ENCODE measurements around the gene BRD3. TPM values are rescaled to one million over a fixed set of nuclear protein-coding genes. Genes with fewer than 3 reads are reported as not detected.
"Not testable (repeated sequence)": the region's sequence is repeated elsewhere in the genome, so short reads cannot be mapped to it uniquely, and the experiment has no call there.

The BRD3 gene
- total and polyA plus RNA-seq, 3 experiments from 2014 or later = 35.5 to 41.5 (median 39.4) TPM

DNA sequence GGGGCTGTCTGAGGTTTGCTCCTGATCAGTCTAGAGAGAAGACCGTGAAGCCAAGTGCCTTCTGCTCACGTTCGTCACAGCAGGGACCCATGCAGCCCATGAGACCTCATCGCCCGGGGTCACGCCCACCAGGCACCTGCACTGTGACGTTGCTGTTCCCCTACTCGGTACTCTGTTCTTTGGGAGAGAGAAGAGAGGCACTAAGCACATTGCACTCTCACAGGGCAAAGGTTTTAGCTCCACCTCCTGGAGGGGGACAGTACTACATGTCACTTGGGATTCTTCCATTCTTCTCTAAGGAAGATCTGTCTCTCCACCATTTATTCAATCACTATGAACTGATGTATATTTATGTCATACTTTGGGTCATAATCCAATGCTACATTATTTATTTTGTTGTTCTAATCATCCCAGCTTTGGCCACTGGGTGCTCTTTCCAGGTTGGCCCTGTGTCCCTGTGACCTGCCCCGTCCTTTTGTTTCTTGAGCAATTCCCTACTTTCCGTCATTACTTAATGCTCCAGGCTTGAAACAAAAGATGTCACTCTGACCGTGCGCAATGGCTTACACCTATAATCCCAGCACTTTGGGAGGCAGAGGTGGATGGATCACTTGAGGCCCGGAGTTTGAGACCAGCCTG lies 31.4 kb upstream of the BRD3 start:
- Histone ChIP-seq H3K27ac (ENCODE audit: low read depth, low read length) (no peak overlapping the region), H3K9me3 (ENCODE audit: low read length) (no peaks in the 10 kb centered on the region), H3K4me1 (ENCODE audit: insufficient read depth, low read length) (no peaks in the 10 kb centered on the region), H3K27me3 (ENCODE audit: insufficient read depth, low read length, poor library complexity, severe bottlenecking) (no peaks in the 10 kb centered on the region), H3K36me3 (ENCODE audit: insufficient read depth, low read length) (no peaks in the 10 kb centered on the region), H3K4me3 (ENCODE audit: low read length) (no peak overlapping the region)
- no peak overlapping the region for H3K4me3 Mint-ChIP-seq
- H3K27me3 Mint-ChIP-seq = peaks cover 20 to 36% of the 10 kb centered on the region in 2 donors
- POLR2A ChIA-PET = no interaction called here
- H3K4me1 Mint-ChIP-seq = peaks cover 0 to 4% (median 0%) of the 10 kb centered on the region in 3 donors
- no peaks in the 10 kb centered on the region for H3K9me3 Mint-ChIP-seq
- DNase-seq = peak; percentile 39 to 59 (median 44)
- CTCF ChIA-PET = interaction anchor here (0.8 to 1.8 kb wide), 2 partner anchors 78 to 317 kb away, joined by 4 to 9 read pairs; no protein-coding TSS in a partner anchor
- H3K27ac Mint-ChIP-seq = no peak overlapping the region
- H3K36me3 Mint-ChIP-seq = no peaks in the 10 kb centered on the region

DNA sequence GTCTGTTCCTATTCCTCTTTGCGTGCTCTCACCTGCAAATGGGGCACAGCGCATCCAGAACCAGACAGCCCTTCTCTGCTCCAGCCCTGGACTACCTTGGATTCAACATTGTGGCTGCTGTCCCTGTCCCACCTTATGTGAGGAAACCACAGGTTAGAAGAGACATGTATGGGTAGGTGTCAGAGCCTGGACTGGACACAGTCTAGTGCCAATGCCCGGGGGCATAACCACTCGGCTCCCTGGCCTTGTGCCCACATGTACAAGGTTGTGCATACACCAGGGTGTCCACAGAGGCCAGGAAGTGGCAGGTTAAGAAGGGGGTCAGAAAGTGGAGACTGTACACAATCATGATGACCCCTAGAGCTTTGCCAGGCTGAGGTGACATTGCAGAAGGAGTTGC lies 22.1 kb upstream of the BRD3 start:
- ChIA-PET POLR2A (no interaction called here), CTCF (no interaction called here)
- Histone ChIP-seq H3K9me3 (ENCODE audit: low read length) (no peaks in the 10 kb centered on the region), H3K27me3 (ENCODE audit: insufficient read depth, low read length, poor library complexity, severe bottlenecking) (no peaks in the 10 kb centered on the region), H3K4me3 (ENCODE audit: low read length) (no peak overlapping the region), H3K27ac (ENCODE audit: low read depth, low read length) (no peak overlapping the region), H3K4me1 (ENCODE audit: insufficient read depth, low read length) (no peaks in the 10 kb centered on the region), H3K36me3 (ENCODE audit: insufficient read depth, low read length) (no peaks in the 10 kb centered on the region)
- DNase-seq = no peak
- peaks cover 0 to 6% (median 0%) of the 10 kb centered on the region in 3 donors for H3K36me3 Mint-ChIP-seq
- H3K9me3 Mint-ChIP-seq = peaks cover 0 to 4% (median 0%) of the 10 kb centered on the region in 5 donors
- H3K4me1 Mint-ChIP-seq = no peaks in the 10 kb centered on the region
- H3K27ac Mint-ChIP-seq = no peak overlapping the region
- no peak overlapping the region for H3K4me3 Mint-ChIP-seq
- peaks cover 3 to 21% of the 10 kb centered on the region in 2 donors for H3K27me3 Mint-ChIP-seq

DNA sequence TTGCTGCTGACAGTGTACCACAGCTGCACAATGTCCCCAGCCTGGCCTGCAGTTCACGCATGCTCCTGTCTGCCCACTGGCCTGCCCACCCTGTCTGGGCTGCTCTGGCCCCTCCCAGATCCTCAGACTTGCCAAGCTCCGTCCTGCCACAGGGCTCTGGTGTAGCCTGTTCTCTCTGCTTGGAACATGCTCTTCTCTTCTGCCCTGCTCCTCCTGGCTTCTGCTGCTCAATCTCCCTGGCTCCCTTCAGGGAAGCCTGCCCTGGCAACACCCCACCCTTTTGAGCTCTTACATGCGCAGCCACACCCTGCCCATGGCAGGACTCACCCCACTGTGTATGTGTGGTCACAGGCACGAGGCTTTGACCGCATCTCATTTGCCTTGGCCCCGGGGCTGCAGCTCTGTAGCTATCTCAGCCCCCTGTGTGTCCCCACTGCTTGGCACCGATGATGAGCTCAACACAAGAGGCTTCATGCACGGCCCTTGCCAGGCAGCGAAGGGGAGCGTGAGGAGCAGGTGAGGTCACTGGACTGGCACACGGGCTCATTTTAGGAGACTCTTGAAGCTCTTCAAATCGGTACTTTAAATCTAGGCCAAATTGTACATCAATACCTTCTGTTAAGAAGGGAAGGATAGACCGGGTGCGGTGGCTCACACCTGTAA lies 20.4 kb upstream of the BRD3 start:
- no peak for DNase-seq
- H3K27me3 Mint-ChIP-seq = peaks cover 3 to 14% of the 10 kb centered on the region in 2 donors
- H3K4me3 ChIP-seq (ENCODE audit: low read length) = no peak overlapping the region
- no peaks in the 10 kb centered on the region for H3K4me1 ChIP-seq (ENCODE audit: insufficient read depth, low read length)
- CTCF ChIA-PET = no interaction called here
- no peak overlapping the region for H3K27ac ChIP-seq (ENCODE audit: low read depth, low read length)
- H3K4me1 Mint-ChIP-seq = no peaks in the 10 kb centered on the region
- H3K9me3 Mint-ChIP-seq = peaks cover 0 to 4% (median 0%) of the 10 kb centered on the region in 5 donors
- H3K4me3 Mint-ChIP-seq = no peak overlapping the region
- H3K27me3 ChIP-seq (ENCODE audit: insufficient read depth, low read length, poor library complexity, severe bottlenecking) = no peaks in the 10 kb centered on the region
- no peaks in the 10 kb centered on the region for H3K36me3 ChIP-seq (ENCODE audit: insufficient read depth, low read length)
- no peaks in the 10 kb centered on the region for H3K9me3 ChIP-seq (ENCODE audit: low read length)
- no peak overlapping the region for H3K27ac Mint-ChIP-seq
- POLR2A ChIA-PET = no interaction called here
- H3K36me3 Mint-ChIP-seq = peaks cover 0 to 6% (median 0%) of the 10 kb centered on the region in 3 donors

DNA sequence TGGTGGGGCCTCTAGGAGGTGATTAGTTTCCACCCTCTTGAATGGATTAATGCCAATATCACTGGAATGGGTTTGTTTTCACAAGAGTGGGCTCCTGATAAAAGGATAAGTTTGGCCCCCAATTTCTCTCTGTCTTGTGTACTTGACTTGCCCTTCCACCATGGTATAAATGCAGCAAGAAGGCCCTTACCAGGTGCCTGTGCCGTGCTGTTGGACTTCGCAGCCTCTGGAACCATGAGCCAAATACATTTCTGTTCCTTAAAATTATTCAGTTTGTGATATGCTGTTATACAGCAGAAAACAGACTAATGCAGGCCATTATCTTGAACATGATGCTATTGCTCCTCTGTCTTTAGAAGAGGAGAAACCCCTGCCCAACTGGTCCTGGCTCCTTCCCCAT lies 17.8 kb upstream of the BRD3 start:
- Histone ChIP-seq H3K9me3 (ENCODE audit: low read length) (no peaks in the 10 kb centered on the region), H3K27me3 (ENCODE audit: insufficient read depth, low read length, poor library complexity, severe bottlenecking) (no peaks in the 10 kb centered on the region), H3K4me3 (ENCODE audit: low read length) (no peak overlapping the region), H3K27ac (ENCODE audit: low read depth, low read length) (no peak overlapping the region), H3K4me1 (ENCODE audit: insufficient read depth, low read length) (no peaks in the 10 kb centered on the region), H3K36me3 (ENCODE audit: insufficient read depth, low read length) (no peaks in the 10 kb centered on the region)
- ChIA-PET POLR2A (no interaction called here), CTCF (no interaction called here)
- Mint-ChIP-seq H3K27ac (no peak overlapping the region), H3K4me3 (no peak overlapping the region), H3K27me3 (peaks cover 9 to 14% of the 10 kb centered on the region in 2 donors), H3K36me3 (no peaks in the 10 kb centered on the region), H3K4me1 (no peaks in the 10 kb centered on the region), H3K9me3 (peaks cover 0 to 5% (median 0%) of the 10 kb centered on the region in 5 donors)
- no peak for DNase-seq

DNA sequence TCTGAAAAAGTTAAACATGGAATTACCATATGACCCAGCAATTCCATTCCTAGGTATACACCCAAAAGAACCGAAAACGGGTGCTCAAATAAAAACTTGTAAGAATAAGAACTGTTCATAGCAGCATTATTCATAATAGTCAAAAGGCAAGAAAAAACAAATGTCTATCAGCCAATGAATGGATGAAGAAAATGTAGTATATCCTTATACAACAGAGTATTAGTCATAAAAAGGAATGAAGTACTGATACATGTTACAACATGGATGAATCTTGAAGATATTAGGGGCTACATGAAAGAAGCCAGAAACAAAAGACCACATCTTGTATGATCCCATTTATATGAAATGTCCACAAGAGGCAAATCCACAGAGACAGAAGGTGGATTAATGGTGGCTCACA lies 15.6 kb upstream of the BRD3 start:
- Mint-ChIP-seq H3K4me3 (no peak overlapping the region), H3K36me3 (no peaks in the 10 kb centered on the region), H3K27me3 (peaks cover 12 to 15% of the 10 kb centered on the region in 2 donors), H3K27ac (no peak overlapping the region), H3K9me3 (peaks cover 0 to 15% (median 4%) of the 10 kb centered on the region in 5 donors), H3K4me1 (no peaks in the 10 kb centered on the region)
- no peaks in the 10 kb centered on the region for H3K9me3 ChIP-seq (ENCODE audit: low read length)
- H3K27ac ChIP-seq (ENCODE audit: low read depth, low read length) = no peak overlapping the region
- POLR2A ChIA-PET = no interaction called here
- H3K36me3 ChIP-seq (ENCODE audit: insufficient read depth, low read length) = no peaks in the 10 kb centered on the region
- DNase-seq = no peak
- no peaks in the 10 kb centered on the region for H3K4me1 ChIP-seq (ENCODE audit: insufficient read depth, low read length)
- H3K4me3 ChIP-seq (ENCODE audit: low read length) = no peak overlapping the region
- CTCF ChIA-PET = no interaction called here
- H3K27me3 ChIP-seq (ENCODE audit: insufficient read depth, low read length, poor library complexity, severe bottlenecking) = no peaks in the 10 kb centered on the region

DNA sequence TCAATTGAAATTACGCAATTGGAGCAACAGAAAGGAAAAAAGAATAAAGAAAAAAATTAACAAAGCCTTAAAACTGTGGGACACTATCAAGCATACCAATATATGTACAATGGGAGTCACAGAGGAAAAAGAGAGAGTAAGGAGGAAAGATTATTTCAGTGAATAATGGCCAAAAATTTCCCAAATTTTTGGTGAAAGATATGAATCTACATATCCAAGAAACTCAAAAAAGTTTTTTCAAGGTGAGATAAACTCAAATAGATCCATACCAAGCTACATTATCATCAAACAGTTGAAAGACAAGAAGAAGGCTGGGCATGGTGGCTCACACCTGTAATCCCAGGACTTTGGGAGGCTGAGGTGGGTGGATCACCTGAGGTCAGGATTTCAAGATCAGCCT lies 8.8 kb upstream of the BRD3 start:
- peak overlapping the region in 1 of 8 donors; percentile 70 for H3K27ac Mint-ChIP-seq
- Histone ChIP-seq H3K27ac (ENCODE audit: low read depth, low read length) (no peak overlapping the region), H3K4me1 (ENCODE audit: insufficient read depth, low read length) (no peaks in the 10 kb centered on the region), H3K9me3 (ENCODE audit: low read length) (no peaks in the 10 kb centered on the region), H3K4me3 (ENCODE audit: low read length) (no peak overlapping the region), H3K27me3 (ENCODE audit: insufficient read depth, low read length, poor library complexity, severe bottlenecking) (no peaks in the 10 kb centered on the region), H3K36me3 (ENCODE audit: insufficient read depth, low read length) (no peaks in the 10 kb centered on the region)
- POLR2A ChIA-PET = no interaction called here
- H3K9me3 Mint-ChIP-seq = peaks cover 2 to 37% (median 18%) of the 10 kb centered on the region in 5 donors
- H3K4me1 Mint-ChIP-seq = no peaks in the 10 kb centered on the region
- no peak for DNase-seq
- H3K36me3 Mint-ChIP-seq = peaks cover 0 to 6% (median 3%) of the 10 kb centered on the region in 3 donors
- peaks cover 12 to 29% of the 10 kb centered on the region in 2 donors for H3K27me3 Mint-ChIP-seq
- H3K4me3 Mint-ChIP-seq = no peak overlapping the region
- CTCF ChIA-PET = no interaction called here

DNA sequence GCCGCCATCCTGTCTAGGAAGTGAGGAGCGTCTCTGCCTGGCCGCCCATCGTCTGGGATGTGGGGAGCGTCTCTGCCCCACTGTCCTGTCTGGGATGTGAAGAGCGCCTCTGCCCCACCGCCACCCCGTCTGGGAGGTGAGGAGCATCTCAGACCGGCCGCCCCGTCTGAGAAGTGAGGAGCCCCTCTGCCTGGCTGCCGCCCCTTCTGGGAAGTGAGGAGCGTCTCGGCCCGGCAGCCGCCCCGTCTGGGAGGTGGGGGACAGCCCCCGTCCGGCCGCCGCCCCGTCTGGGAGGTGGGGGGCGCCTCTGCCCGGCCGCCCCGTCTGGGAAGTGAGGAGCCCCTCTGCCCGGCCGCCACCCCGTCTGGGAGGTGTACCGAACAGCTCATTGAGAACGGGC lies 7.9 kb upstream of the BRD3 start:
- POLR2A ChIA-PET; H3K36me3 ChIP-seq (ENCODE audit: insufficient read depth, low read length); CTCF ChIA-PET; DNase-seq; H3K9me3 ChIP-seq (ENCODE audit: low read length); H3K27ac ChIP-seq (ENCODE audit: low read depth, low read length); H3K27ac Mint-ChIP-seq; H3K4me1 Mint-ChIP-seq; H3K4me1 ChIP-seq (ENCODE audit: insufficient read depth, low read length); H3K27me3 ChIP-seq (ENCODE audit: insufficient read depth, low read length, poor library complexity, severe bottlenecking); H3K4me3 Mint-ChIP-seq; H3K36me3 Mint-ChIP-seq; H3K4me3 ChIP-seq (ENCODE audit: low read length): not testable (repeated sequence)
- peaks cover 10 to 25% of the 10 kb centered on the region in 2 donors for H3K27me3 Mint-ChIP-seq
- H3K9me3 Mint-ChIP-seq = peaks cover 2 to 32% (median 17%) of the 10 kb centered on the region in 5 donors

DNA sequence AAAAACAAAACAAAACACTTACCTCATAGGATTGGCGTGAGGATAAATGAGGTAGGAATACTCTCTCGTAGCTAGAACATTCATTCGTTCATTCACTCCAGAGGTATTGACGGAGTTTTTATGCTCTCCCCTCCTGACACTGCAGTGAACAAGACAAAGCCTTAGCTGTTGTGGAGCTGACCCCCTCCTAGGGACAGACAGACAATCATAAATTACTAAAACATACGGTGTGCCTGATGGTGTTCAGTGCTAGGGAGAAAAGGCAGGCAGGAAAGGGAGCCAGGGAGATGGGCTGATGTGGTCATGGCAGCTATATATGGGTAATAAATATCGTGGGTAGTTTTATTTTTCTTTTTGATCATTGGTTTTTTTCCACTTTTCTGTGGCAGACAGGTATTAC lies 5.7 kb upstream of the BRD3 start:
- ChIA-PET POLR2A (no interaction called here), CTCF (interaction anchor here (1.6 kb wide), 1 partner anchor 79 kb away, joined by 3 read pairs; no protein-coding TSS in a partner anchor)
- peaks cover 2 to 22% (median 14%) of the 10 kb centered on the region in 5 donors for H3K9me3 Mint-ChIP-seq
- H3K36me3 ChIP-seq (ENCODE audit: insufficient read depth, low read length) = no peaks in the 10 kb centered on the region
- H3K4me1 ChIP-seq (ENCODE audit: insufficient read depth, low read length) = peaks cover 8% of the 10 kb centered on the region
- no peak overlapping the region for H3K4me3 ChIP-seq (ENCODE audit: low read length)
- no peaks in the 10 kb centered on the region for H3K9me3 ChIP-seq (ENCODE audit: low read length)
- peaks cover 3 to 8% (median 7%) of the 10 kb centered on the region in 3 donors for H3K4me1 Mint-ChIP-seq
- H3K27ac ChIP-seq (ENCODE audit: low read depth, low read length) = no peak overlapping the region
- peaks cover 2 to 6% (median 3%) of the 10 kb centered on the region in 3 donors for H3K36me3 Mint-ChIP-seq
- H3K27ac Mint-ChIP-seq = no peak overlapping the region
- no peak for DNase-seq
- peaks cover 20% of the 10 kb centered on the region for H3K27me3 ChIP-seq (ENCODE audit: insufficient read depth, low read length, poor library complexity, severe bottlenecking)
- peaks cover 13 to 32% of the 10 kb centered on the region in 2 donors for H3K27me3 Mint-ChIP-seq
- no peak overlapping the region for H3K4me3 Mint-ChIP-seq
